ENCODE data around the gene COMMD3. TPM values are rescaled to one million over a fixed set of nuclear protein-coding genes. Genes with fewer than 3 reads are reported as not detected.

The COMMD3 gene
- total and polyA plus RNA-seq, 12 donors, result 7.5 to 82.4 (median 45.0) TPM

DNA sequence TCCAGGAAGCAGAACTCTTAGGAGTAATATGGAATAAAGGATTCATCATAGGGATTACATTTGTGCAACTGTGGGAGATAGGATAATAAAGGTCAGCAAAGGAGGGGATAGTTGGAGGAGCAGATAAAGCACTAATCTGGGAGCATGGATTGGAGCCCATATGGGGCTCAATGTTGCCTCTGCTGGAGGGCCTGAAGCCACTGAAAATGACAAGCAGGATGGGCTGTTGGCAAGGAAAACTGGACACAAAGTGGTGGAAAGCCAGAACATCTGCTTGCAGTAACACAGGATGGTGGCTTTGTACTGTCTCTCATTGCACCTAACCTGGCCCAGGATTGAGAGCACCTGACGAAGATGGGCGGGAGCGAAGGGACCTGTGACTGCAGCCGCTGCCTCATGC lies 15.0 kb upstream of the COMMD3 start:
- H3K4me1 ChIP-seq (replicated peaks in 1 of 2), result no peaks in the 10 kb centered on the region
- WGBS, 4 donors, result 90 to 100% (median 99%) methylated on average over 4 of the region's 4 CpGs
- H3K9me3 ChIP-seq (replicated peaks in 1 of 3), result no peaks in the 10 kb centered on the region
- H3K27me3 ChIP-seq, result peaks cover 7% of the 10 kb centered on the region
- DNase-seq, result no peak
- no peaks in the 10 kb centered on the region for H3K36me3 ChIP-seq (replicated peaks in 1 of 2)
- no peak overlapping the region for H3K4me3 ChIP-seq
- TF ChIP-seq, protein P1, sequence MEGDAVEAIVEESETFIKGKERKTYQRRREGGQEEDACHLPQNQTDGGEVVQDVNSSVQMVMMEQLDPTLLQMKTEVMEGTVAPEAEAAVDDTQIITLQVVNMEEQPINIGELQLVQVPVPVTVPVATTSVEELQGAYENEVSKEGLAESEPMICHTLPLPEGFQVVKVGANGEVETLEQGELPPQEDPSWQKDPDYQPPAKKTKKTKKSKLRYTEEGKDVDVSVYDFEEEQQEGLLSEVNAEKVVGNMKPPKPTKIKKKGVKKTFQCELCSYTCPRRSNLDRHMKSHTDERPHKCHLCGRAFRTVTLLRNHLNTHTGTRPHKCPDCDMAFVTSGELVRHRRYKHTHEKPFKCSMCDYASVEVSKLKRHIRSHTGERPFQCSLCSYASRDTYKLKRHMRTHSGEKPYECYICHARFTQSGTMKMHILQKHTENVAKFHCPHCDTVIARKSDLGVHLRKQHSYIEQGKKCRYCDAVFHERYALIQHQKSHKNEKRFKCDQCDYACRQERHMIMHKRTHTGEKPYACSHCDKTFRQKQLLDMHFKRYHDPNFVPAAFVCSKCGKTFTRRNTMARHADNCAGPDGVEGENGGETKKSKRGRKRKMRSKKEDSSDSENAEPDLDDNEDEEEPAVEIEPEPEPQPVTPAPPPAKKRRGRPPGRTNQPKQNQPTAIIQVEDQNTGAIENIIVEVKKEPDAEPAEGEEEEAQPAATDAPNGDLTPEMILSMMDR (IDR thresholded peaks at IDR 0.05), result no peak
- no peak for TF ChIP-seq POLR2A (IDR thresholded peaks at IDR 0.05)
- intact Hi-C loops (cut with DNase I), result no loop called here
- no peak overlapping the region for H3K27ac ChIP-seq

DNA sequence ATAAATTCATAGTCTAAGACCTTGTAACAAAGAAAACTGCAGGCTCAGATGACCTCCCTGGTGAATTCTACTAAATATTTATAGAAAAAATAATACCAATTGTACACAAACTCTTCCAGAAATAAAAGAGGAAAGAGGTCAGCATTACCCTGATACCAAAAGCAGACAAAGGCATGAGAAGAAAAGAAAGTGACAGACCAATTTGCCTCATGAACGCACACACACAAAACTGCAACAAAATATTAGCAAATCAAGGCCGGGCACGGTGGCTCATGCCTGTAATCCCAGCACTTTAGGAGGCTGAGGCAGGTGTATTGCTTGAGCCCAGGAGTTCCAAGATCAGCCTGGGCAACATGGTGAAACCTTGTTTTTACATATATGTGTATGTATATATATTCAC lies 12.7 kb upstream of the COMMD3 start:
- Histone ChIP-seq H3K4me3 (no peak overlapping the region), H3K4me1 (replicated peaks in 1 of 2) (no peaks in the 10 kb centered on the region), H3K9me3 (replicated peaks in 1 of 3) (no peaks in the 10 kb centered on the region), H3K27me3 (peaks cover 11% of the 10 kb centered on the region), H3K27ac (no peak overlapping the region), H3K36me3 (replicated peaks in 1 of 2) (no peaks in the 10 kb centered on the region)
- no peak for DNase-seq
- WGBS, 4 donors, result 91 to 92% (median 91%) methylated on average over 3 of the region's 3 CpGs
- TF ChIP-seq, protein P1 (IDR thresholded peaks at IDR 0.05), result no peak
- TF ChIP-seq POLR2A (IDR thresholded peaks at IDR 0.05), result no peak
- intact Hi-C loops (cut with DNase I), result no loop called here

DNA sequence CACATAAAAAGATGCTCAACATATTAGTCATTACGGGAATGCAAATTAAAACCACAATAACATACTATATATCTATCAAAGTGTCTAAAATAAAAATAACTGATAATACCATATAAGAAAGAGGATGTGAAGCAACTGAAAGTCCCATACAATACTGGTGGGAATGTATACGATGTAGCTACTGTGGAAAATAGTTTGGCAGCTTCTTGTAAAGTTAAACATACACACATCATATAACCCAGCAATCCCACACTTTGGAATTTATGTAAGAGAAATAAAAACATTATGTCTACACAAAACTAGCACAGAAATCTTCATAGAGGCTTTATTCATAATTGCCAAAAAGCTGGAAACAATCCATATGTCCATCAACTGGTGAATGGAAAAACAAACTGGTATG lies 10.5 kb upstream of the COMMD3 start:
- intact Hi-C loops (cut with DNase I), result no loop called here
- Histone ChIP-seq H3K9me3 (replicated peaks in 1 of 3) (no peaks in the 10 kb centered on the region), H3K27me3 (peaks cover 12% of the 10 kb centered on the region), H3K4me1 (replicated peaks in 1 of 2) (no peaks in the 10 kb centered on the region), H3K27ac (no peak overlapping the region), H3K4me3 (no peak overlapping the region), H3K36me3 (replicated peaks in 1 of 2) (no peaks in the 10 kb centered on the region)
- no peak for DNase-seq
- TF ChIP-seq POLR2A (IDR thresholded peaks at IDR 0.05), result no peak
- TF ChIP-seq, protein P1 (IDR thresholded peaks at IDR 0.05), result no peak
- 75 to 86% (median 81%) methylated on average over 2 of the region's 2 CpGs for WGBS, 4 donors

DNA sequence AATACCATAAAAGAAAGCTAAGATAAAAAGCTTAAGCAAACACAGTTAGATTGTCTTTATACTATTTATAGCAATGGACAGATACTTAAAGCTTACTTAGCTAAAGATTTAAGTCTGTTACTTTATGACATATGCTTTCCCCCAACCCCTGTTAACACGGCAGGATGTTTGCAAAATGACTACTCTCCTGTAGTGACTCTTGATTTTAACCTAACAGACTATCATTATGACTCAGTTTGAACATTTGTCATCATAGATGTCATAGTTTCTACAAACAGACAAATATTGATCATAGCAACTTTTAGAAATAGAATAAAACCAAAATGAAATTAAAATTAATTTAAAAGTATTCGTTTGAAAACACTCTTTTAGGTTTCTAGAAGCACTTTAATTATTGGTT lies 7.8 kb upstream of the COMMD3 start:
- H3K27ac ChIP-seq, result no peak overlapping the region

More for the DNA sequence above, 7.8 kb upstream of the COMMD3 start:
- Histone ChIP-seq H3K4me3 (no peak overlapping the region), H3K9me3 (replicated peaks in 1 of 3) (no peaks in the 10 kb centered on the region), H3K4me1 (replicated peaks in 1 of 2) (no peaks in the 10 kb centered on the region), H3K36me3 (replicated peaks in 1 of 2) (no peaks in the 10 kb centered on the region), H3K27me3 (peaks cover 17% of the 10 kb centered on the region)
- no peak for TF ChIP-seq POLR2A (IDR thresholded peaks at IDR 0.05)
- TF ChIP-seq, protein P1 (IDR thresholded peaks at IDR 0.05), result no peak
- WGBS, 4 donors, result 67 to 85% (median 82%) methylated on average over 2 of the region's 2 CpGs
- intact Hi-C loops (cut with DNase I), result no loop called here
- no peak for DNase-seq

All from adrenal gland (tissue), 12 donors.